Hepatocyte (in vitro differentiated cells): ENCODE data around the gene HSPA9. TPM values are rescaled to one million over a fixed set of nuclear protein-coding genes. Genes with fewer than 3 reads are reported as not detected.
A peak's percentile ranks its signal among the peaks of the same experiment; 100 is the strongest.

Source experiments
- DNase-seq: peaks from one replicate; pipeline ENCODE4 v3.0.0-alpha.2; 2016; ENCODE audit warnings: low spot score
- H2AFZ ChIP-seq: fragments of 200-600 bp; sonication (generic); 2 replicates; pipeline ENCODE4 v1.6.0; 2016; ENCODE audit warnings: antibody characterized with exemption, mild to moderate bottlenecking
- H3K27ac ChIP-seq: fragments of 200-600 bp; sonication (generic); 2 replicates; pipeline ENCODE4 v1.5.1; 2016; ENCODE audit warnings: mild to moderate bottlenecking
- H3K27me3 ChIP-seq: fragments of 200-600 bp; sonication (generic); 2 replicates; pipeline ENCODE4 v1.6.1; 2016
- H3K36me3 ChIP-seq: fragments of 200-600 bp; sonication (generic); replicated peaks from 2 replicates; pipeline ENCODE4 v1.5.1; 2016; ENCODE audit warnings: low read depth; ENCODE audit not compliant: insufficient read depth
- H3K4me1 ChIP-seq: fragments of 200-600 bp; sonication (generic); 2 replicates; pipeline ENCODE4 v1.5.1; 2016; ENCODE audit warnings: mild to moderate bottlenecking, moderate library complexity; ENCODE audit not compliant: insufficient read depth
- H3K4me2 ChIP-seq: fragments of 200-600 bp; sonication (generic); 2 replicates; pipeline ENCODE4 v1.6.0; 2016
- H3K4me3 ChIP-seq: fragments of 200-600 bp; sonication (generic); 2 replicates; pipeline ENCODE4 v1.5.1; 2016; ENCODE audit warnings: mild to moderate bottlenecking
- H3K79me2 ChIP-seq: fragments of 200-600 bp; sonication (generic); 2 replicates; pipeline ENCODE4 v1.6.0; 2017; ENCODE audit warnings: mild to moderate bottlenecking
- H3K9me2 ChIP-seq: fragments of 200-600 bp; sonication (generic); replicated peaks from 2 replicates; pipeline ENCODE4 v1.6.0; 2017; ENCODE audit warnings: mild to moderate bottlenecking; ENCODE audit not compliant: insufficient read depth
- H3K9me3 ChIP-seq: fragments of 200-600 bp; sonication (generic); 2 replicates; pipeline ENCODE4 v1.5.1; 2016; ENCODE audit warnings: low read depth, mild to moderate bottlenecking
- H4K20me1 ChIP-seq: fragments of 200-600 bp; sonication (generic); 2 replicates; pipeline ENCODE4 v1.6.0; 2016; ENCODE audit warnings: mild to moderate bottlenecking; ENCODE audit not compliant: insufficient read depth, poor library complexity, severe bottlenecking
- CTCF ChIP-seq: fragments of 200-600 bp; sonication (generic); IDR thresholded peaks from 2 replicates; pipeline ENCODE4 v1.5.1; 2016; ENCODE audit warnings: antibody characterized with exemption, mild to moderate bottlenecking; ENCODE audit not compliant: poor library complexity
- EZH2 ChIP-seq: fragments of 200-600 bp; sonication (generic); IDR thresholded peaks from 2 replicates; pipeline ENCODE4 v1.6.1; 2016; ENCODE audit warnings: antibody characterized with exemption, mild to moderate bottlenecking, borderline replicate concordance
- EZH2phosphoT487 ChIP-seq: fragments of 200-600 bp; sonication (generic); IDR thresholded peaks from one replicate; pipeline ENCODE4 v1.6.1; 2018; ENCODE audit warnings: antibody characterized with exemption, mild to moderate bottlenecking, low read depth, moderate library complexity; ENCODE audit not compliant: unreplicated experiment, severe bottlenecking
- WGBS: methylation state at CpG from one replicate; pipeline ENCODE4 v1.1.6; 2016; ENCODE audit warnings: low lambda C conversion rate; ENCODE audit errors: missing lambda C conversion rate; 5-methylcytosine and 5-hydroxymethylcytosine counted together
- polyA plus RNA-seq: library from polyadenylated mRNA; unstranded; fragments of >200 nt; fragmentation: Nextera tagmentation; extraction: Ambion mirVana; gene quantifications from 2 replicates; pipeline ENCODE4 v1.2.1, GENCODE V29; 2016
- total RNA-seq: library from RNA; depleted of rRNA; stranded (reverse); fragments of >200 nt; gene quantifications from 2 replicates; pipeline ENCODE4 v1.2.3, GENCODE V29; 2014

HSPA9 gene
- total and polyA plus RNA-seq, 2 experiments from 2014 or later = 211 to 383 TPM

GRCh38 chr5:138528744-138529469 is 46.3 kb downstream of the HSPA9 start:
- Histone ChIP-seq H4K20me1 (peaks cover 67% of the 10 kb centered on the region), H3K36me3 (no peaks in the 10 kb centered on the region), H3K9me2 (no peaks in the 10 kb centered on the region), H3K27me3 (no peaks in the 10 kb centered on the region), H3K4me3 (no peak overlapping the region), H2AFZ (no peak overlapping the region), H3K4me2 (peak overlapping the region; percentile 1), H3K79me2 (peaks cover 95% of the 10 kb centered on the region), H3K27ac (peak overlapping the region; percentile 16), H3K9me3 (no peaks in the 10 kb centered on the region), H3K4me1 (peaks cover 16% of the 10 kb centered on the region)
- DNase-seq = no peak
- TF ChIP-seq EZH2phosphoT487 = no peak
- TF ChIP-seq EZH2 = no peak
- no peak for TF ChIP-seq CTCF
- 68% methylated on average over 7 of the region's 7 CpGs for WGBS

- H3K4me1 ChIP-seq = peaks cover 16% of the 10 kb centered on the region
Observed at GRCh38 chr5:138528208-138528607, 47.0 kb downstream of the HSPA9 start.

GRCh38 chr5:138527170-138527569 is 48.0 kb downstream of the HSPA9 start:
- no peaks in the 10 kb centered on the region for H3K9me2 ChIP-seq
- peaks cover 95% of the 10 kb centered on the region for H3K79me2 ChIP-seq
- H3K4me2 ChIP-seq = no peak overlapping the region
- 82% methylated on average over 1 of the region's 1 CpG for WGBS
- no peak overlapping the region for H3K4me3 ChIP-seq
- no peak for TF ChIP-seq EZH2phosphoT487
- DNase-seq = no peak
- no peak overlapping the region for H3K27ac ChIP-seq
- H3K36me3 ChIP-seq = no peaks in the 10 kb centered on the region
- no peaks in the 10 kb centered on the region for H3K27me3 ChIP-seq
- no peaks in the 10 kb centered on the region for H3K9me3 ChIP-seq
- no peak overlapping the region for H2AFZ ChIP-seq
- peaks cover 64% of the 10 kb centered on the region for H4K20me1 ChIP-seq
- peaks cover 16% of the 10 kb centered on the region for H3K4me1 ChIP-seq

More at GRCh38 chr5:138528208-138528607, 47.0 kb downstream of the HSPA9 start:
- no peak overlapping the region for H2AFZ ChIP-seq
- H3K27me3 ChIP-seq = no peaks in the 10 kb centered on the region
- 27% methylated on average over 1 of the region's 1 CpG for WGBS
- TF ChIP-seq EZH2 (no peak), CTCF (no peak), EZH2phosphoT487 (no peak)
- H4K20me1 ChIP-seq = peaks cover 65% of the 10 kb centered on the region
- H3K9me3 ChIP-seq = no peaks in the 10 kb centered on the region
- H3K36me3 ChIP-seq = no peaks in the 10 kb centered on the region
- peak overlapping the region; percentile 34 for H3K4me2 ChIP-seq
- H3K9me2 ChIP-seq = no peaks in the 10 kb centered on the region
- no peak overlapping the region for H3K4me3 ChIP-seq
- H3K79me2 ChIP-seq = peaks cover 95% of the 10 kb centered on the region
- H3K27ac ChIP-seq = no peak overlapping the region
- DNase-seq = peak; percentile 24

GRCh38 chr5:138523406-138523805 is 51.8 kb downstream of the HSPA9 start:
- WGBS = 83% methylated on average over 5 of the region's 5 CpGs
- Histone ChIP-seq H3K4me3 (no peak overlapping the region), H2AFZ (no peak overlapping the region), H3K27me3 (no peaks in the 10 kb centered on the region), H3K27ac (no peak overlapping the region), H3K79me2 (peaks cover 90% of the 10 kb centered on the region), H3K9me2 (no peaks in the 10 kb centered on the region), H3K9me3 (no peaks in the 10 kb centered on the region), H3K36me3 (no peaks in the 10 kb centered on the region), H3K4me2 (no peak overlapping the region), H4K20me1 (peaks cover 56% of the 10 kb centered on the region), H3K4me1 (peaks cover 3% of the 10 kb centered on the region)
- TF ChIP-seq CTCF = no peak
- no peak for TF ChIP-seq EZH2phosphoT487
- TF ChIP-seq EZH2 = no peak
- no peak for DNase-seq
